ENCODE measurements around the gene TMED6. TPM values are rescaled to one million over a fixed set of nuclear protein-coding genes. Genes with fewer than 3 reads are reported as not detected.
"Not testable (repeated sequence)": the region's sequence is repeated elsewhere in the genome, so short reads cannot be mapped to it uniquely, and the experiment has no call there.

The TMED6 gene
- polyA plus RNA-seq, 4 donors = 1.2 to 4.0 (median 3.5) TPM

- no peak for DNase-seq (ENCODE audit: low read depth in 4 of 4, low spot score in 3 of 4)
Observed at GRCh38 chr16:69363281-69363717, 11.7 kb upstream of the TMED6 start.

- not testable (repeated sequence) for DNase-seq (ENCODE audit: low read depth in 4 of 4, low spot score in 3 of 4)
Observed at GRCh38 chr16:69360070-69360469, 8.5 kb upstream of the TMED6 start.

DNA sequence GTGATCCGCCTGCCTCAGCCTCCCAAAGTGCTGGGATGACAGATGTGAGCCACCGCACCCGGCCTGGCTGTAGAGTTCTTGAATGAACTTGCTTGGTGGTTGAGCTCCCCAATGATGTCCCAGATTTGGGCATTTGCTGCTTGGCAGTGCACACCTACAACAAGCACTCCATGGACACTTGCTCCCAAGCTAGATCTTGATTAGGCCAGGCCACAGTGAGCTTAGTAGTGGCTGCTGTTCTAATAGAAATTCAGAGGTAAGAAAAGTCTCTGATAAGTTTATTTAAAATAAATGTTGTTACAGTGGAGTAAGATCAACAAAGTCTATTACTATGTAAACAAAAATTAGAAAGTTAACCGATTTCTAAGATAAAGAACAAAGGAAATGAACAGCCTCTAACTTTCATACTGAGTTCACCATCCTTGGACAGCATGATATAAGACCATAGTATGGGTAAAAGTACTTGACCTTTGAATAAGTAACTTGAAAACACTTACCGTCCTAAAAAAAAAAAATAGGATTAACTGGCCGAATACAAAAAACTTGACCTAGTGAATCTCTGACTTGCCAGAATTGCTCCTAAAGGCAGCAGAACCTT lies 951 bp downstream of the TMED6 start:
- no peak for DNase-seq (ENCODE audit: low read depth in 4 of 4, low spot score in 3 of 4)

DNA sequence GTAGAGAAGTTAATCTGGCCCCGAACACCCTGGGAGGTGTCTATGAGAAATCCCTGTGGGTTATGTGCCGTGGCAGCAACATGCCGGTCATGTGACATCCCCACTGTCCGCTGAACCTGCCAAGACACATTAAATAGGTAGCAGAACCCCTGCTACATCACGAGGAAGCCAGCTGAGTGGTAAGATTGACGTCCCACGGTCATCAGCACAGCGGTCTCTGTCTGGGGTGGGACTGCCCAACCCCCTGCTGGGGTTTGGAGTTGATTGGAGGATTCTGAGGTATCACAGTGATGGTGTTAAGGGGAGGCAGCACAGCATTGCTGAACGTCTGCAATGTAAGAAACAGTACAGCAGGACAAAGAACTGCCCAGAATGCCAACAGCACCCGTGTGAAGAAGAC lies 2.0 kb downstream of the TMED6 start:
- no peak for DNase-seq (ENCODE audit: low read depth in 4 of 4, low spot score in 3 of 4)

DNA sequence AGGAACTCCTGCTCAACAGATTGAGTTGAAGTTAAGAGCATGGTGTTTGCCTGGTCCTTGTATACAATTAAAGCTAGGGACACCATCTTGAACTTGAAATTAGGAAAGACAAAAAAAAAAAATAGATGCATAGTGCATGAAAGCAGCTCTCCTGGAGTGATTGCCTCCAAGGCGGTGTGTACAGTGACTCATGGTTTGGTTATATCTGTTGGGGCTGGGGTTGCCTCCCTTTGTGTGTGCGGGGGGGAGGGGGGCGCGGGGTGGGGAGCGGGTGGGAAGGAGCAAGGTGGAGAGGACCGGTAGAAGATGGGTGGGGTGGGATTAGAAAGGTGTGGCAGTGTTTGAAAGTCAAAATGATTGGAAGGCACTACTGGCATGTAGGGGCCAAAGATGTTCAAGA lies 3.4 kb downstream of the TMED6 start:
- no peak for DNase-seq (ENCODE audit: low read depth in 4 of 4, low spot score in 3 of 4)

DNA sequence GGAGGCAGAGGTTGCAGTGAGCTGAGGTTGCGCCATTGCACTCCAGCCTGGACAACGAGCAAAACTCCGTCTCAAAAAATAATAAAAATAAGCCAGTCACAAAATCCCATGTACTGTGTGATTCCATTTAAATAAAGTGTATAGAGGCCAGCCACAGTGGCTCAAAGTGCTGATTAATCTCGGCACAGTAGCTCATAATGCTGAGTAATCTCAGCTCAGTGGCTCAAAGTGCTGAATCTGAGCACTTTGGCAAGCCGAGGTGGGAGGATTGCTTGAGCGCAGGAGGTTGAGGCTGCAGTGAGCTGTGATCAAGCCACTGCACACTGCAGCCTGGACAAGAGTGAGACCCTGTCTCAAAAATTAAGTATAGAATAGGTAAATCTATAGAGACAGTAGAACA lies 4.9 kb downstream of the TMED6 start:
- no peak for DNase-seq (ENCODE audit: low read depth in 4 of 4, low spot score in 3 of 4)

GRCh38 chr16:69345923-69346322 lies 5.7 kb downstream of the TMED6 start:
- DNase-seq (ENCODE audit: low read depth in 4 of 4, low spot score in 3 of 4) = no peak

GRCh38 chr16:69344171-69344570 lies 7.4 kb downstream of the TMED6 start:
- DNase-seq (ENCODE audit: low read depth in 4 of 4, low spot score in 3 of 4) = no peak

- DNase-seq (ENCODE audit: low read depth in 4 of 4, low spot score in 3 of 4) = no peak
Observed at GRCh38 chr16:69340095-69340644, 11.4 kb downstream of the TMED6 start.

GRCh38 chr16:69339289-69340094 lies 12.1 kb downstream of the TMED6 start, which contains the start of the genes COG8 and NIP7:
Gene COG8, minus strand, starts transcription at chr16:69339564. Its CDS starts 12 bp downstream, at chr16:69339552.
Gene NIP7, plus strand, starts transcription at chr16:69339772. Its CDS starts 58 bp downstream, at chr16:69339830.
- DNase-seq (ENCODE audit: low read depth in 4 of 4, low spot score in 3 of 4) = peak; percentile 91 to 97 (median 96)

DNA sequence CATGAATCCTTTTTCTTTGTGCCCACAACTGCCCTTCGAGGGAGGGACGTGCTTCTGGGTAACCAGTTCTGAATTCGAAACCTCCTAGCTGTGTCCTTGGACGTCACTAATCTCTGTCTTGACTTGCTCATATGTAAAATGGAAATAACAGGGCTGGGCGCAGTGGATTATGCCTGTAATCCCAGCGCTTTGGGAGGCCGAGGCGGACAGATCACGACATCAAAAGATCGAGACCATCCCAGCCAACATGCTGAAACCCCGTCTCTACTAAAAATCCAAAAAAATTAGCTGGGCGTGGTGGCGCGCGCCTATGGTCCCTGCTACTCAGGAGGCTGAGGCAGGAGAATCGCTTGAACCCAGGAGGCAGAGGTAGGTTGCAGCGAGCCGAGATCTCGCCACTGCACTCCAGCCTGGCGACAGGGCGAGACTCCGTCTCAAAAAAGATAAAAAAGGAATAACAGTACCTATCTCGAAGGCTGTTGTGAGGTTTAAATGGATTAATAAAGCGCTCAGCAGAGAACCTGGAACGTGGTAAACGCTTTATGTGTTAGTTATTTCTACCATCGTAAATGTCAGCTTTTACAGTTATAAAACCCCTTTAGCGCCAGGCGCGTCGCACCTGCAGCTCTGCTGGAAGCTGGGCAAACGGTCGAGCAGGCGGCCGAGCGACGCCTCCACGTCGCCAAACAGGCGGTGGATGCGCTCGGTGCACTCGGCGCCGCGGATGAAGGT lies 12.9 kb downstream of the TMED6 start:
- no peak for DNase-seq (ENCODE audit: low read depth in 4 of 4, low spot score in 3 of 4)

GRCh38 chr16:69334696-69335095 lies 16.9 kb downstream of the TMED6 start:
- no peak for DNase-seq (ENCODE audit: low read depth in 4 of 4, low spot score in 3 of 4)

GRCh38 chr16:69330286-69331109 lies 21.1 kb downstream of the TMED6 start, which contains the start of gene PDF:
Gene PDF, minus strand, starts transcription at chr16:69330588. Its CDS starts 18 bp downstream, at chr16:69330570.
- DNase-seq (ENCODE audit: low read depth in 4 of 4, low spot score in 3 of 4) = peak; percentile 73 to 87 (median 84)

DNA sequence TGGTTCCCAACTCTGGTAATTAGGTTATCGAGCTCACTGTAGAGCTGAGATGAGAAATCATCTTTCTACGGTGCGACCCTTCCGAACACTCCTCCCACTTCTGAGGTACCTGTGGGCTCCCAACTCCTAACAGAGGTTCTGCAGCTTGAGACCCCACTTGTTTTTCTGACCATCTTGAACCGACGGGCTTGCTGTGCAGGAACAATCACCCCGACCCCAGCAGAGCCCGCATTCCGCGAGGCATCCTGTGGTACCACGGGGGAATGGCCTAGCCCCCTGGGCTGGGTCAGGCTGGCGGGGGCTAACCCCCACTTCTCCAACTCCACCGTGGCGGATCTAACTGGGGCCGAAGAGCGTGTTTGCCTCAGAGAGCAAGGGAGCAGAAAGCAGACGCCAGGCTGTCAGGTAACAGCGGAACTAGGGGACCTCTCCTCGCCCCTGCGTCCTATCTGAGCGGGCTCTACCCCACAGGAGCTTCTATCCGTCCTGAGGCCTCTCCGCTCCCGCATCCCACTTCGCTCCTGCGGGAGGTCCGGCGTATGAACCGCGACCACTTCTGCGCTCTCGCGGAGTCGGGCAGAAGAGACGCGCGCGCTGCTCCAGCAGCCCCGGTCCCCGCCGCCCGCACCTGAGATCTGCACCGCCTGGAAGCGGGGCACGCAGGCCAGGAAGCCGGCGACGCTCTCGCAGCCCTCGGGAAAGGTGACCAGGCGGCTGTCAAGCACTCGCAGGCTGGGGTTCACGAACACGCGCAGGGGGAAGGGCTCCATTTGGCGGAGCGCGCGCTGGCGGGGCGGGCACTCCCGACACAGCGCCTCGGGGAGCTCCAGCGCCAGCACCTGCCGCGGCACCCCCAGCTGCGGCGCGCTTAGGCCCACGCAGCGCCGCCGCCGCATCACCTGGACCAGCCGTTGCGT lies 22.0 kb downstream of the TMED6 start:
- DNase-seq (ENCODE audit: low read depth in 4 of 4, low spot score in 3 of 4) = no peak

DNA sequence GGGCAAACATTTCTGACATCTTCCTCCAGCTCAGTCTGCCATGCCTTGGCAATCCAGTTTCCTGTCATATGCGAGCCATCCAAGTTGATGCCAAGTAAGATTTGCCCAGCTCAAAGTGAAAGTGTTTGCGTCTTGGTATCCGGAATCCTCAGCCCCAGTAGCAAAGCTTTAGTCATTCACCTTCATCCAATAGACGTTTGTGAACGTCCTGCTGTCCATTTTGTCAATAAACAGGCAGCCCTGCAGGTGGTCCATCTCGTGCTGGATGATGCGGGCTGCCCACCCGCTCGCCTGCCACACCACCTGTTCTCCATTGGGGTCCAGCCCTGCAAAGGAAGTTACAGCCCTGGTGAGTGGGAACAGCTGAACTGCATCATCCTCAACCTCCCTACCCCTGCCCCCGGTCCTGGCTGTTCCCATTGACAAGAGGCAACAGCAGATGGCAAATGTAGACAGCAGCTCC lies 22.7 kb downstream of the TMED6 start:
- DNase-seq (ENCODE audit: low read depth in 4 of 4, low spot score in 3 of 4) = no peak

- DNase-seq (ENCODE audit: low read depth in 4 of 4, low spot score in 3 of 4) = no peak
Observed at GRCh38 chr16:69327585-69328310, 23.8 kb downstream of the TMED6 start.

DNA sequence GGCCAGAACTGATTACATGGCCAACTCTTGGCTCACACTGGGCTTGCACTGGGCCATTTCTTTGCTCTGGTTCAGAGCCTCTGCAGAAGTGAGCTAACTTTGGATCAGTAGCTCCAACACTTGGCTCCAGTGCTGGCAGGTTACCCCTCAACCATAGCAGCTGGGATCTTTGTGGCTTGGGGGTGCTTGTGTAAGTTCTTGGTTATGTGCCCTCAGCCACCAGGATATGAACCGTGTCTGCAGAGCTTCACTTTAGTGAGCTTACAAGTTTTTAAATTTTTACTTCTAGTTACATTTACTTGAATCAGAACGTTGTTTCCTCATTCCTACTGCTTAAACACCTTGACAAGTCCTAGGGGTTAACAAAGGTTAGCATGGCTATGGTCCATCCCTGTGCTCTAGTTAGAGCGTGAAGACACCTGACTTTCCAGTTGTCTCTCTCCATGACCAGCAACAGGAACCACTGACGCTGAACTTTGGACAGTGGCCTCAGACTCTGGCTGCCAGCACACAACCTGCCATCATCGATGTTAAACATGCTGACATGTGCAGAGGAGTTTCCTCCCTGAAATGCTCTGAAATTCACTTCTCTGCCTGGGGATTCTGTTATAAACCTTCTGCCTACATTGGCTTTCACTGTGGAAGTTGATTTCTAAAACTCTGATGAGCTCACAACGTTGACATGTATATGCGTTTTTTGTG lies 25.3 kb downstream of the TMED6 start:
- no peak for DNase-seq (ENCODE audit: low read depth in 4 of 4, low spot score in 3 of 4)

DNA sequence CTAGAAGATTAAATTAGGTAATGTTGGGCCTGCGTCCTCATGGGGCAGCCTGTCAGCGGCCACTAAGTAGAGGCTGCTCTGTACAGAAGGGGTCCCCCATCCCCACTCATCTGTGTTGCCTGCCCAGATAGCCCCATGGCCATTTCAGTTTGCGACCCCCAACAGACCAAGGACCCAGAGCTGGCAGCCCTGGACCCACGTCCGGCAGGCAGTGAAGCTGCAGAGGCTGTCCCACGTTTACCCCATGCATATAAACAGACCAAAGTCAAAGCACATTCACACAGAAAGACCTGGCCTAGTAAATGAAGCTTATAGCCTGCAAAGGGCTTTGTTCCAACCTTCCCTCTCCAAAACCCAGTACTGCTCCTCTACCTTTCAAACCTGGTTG lies 25.8 kb downstream of the TMED6 start:
- DNase-seq (ENCODE audit: low read depth in 4 of 4, low spot score in 3 of 4) = no peak

Data from left renal pelvis (tissue), 4 donors.